ENCODE data around the gene ELOVL6.
"Not testable (repeated sequence)": the region's sequence is repeated elsewhere in the genome, so short reads cannot be mapped to it uniquely, and the experiment has no call there.

The ELOVL6 gene

GRCh38 chr4:110042545-110043517 is 155.6 kb downstream of the ELOVL6 start:
- H3K27me3 ChIP-seq (ENCODE audit: control insufficient read depth, insufficient read depth, low read length, poor library complexity, severe bottlenecking) = no peaks in the 10 kb centered on the region
- H3K36me3 ChIP-seq (ENCODE audit: control insufficient read depth, insufficient read depth, low read length) = no peaks in the 10 kb centered on the region
- no peak overlapping the region for H3K4me3 ChIP-seq (ENCODE audit: insufficient read depth, low read depth, low read length)
- H3K27ac ChIP-seq (ENCODE audit: insufficient read depth, low read depth, low read length, poor library complexity, severe bottlenecking) = no peak overlapping the region
- peaks cover 9% of the 10 kb centered on the region for H3K4me1 ChIP-seq (ENCODE audit: control insufficient read depth, insufficient read depth, low read length)
- H3K9me3 ChIP-seq (ENCODE audit: control insufficient read depth, low read length) = no peaks in the 10 kb centered on the region
- 49 to 62% methylated on average over 9 to 12 of the region's 13 CpGs for whole genome bisulfite sequencing, 2 experiments

- no peaks in the 10 kb centered on the region for H3K36me3 ChIP-seq (ENCODE audit: control insufficient read depth, insufficient read depth, low read length)
- H3K4me1 ChIP-seq (ENCODE audit: control insufficient read depth, insufficient read depth, low read length) = peaks cover 9% of the 10 kb centered on the region
- no peaks in the 10 kb centered on the region for H3K27me3 ChIP-seq (ENCODE audit: control insufficient read depth, insufficient read depth, low read length, poor library complexity, severe bottlenecking)
- H3K4me3 ChIP-seq (ENCODE audit: insufficient read depth, low read depth, low read length) = no peak overlapping the region
- WGBS, 2 experiments = 91% methylated on average over 1 of the region's 1 CpG
- H3K27ac ChIP-seq (ENCODE audit: insufficient read depth, low read depth, low read length, poor library complexity, severe bottlenecking) = no peak overlapping the region
- H3K9me3 ChIP-seq (ENCODE audit: control insufficient read depth, low read length) = no peaks in the 10 kb centered on the region
These were observed 156.7 kb downstream of the ELOVL6 start for GRCh38 chr4:110041735-110042134.

GRCh38 chr4:110039164-110039563 is 159.3 kb downstream of the ELOVL6 start:
- whole genome bisulfite sequencing, 2 experiments = 94 to 95% methylated on average over 11 of the region's 11 CpGs
- H3K9me3 ChIP-seq (ENCODE audit: control insufficient read depth, low read length); H3K27ac ChIP-seq (ENCODE audit: insufficient read depth, low read depth, low read length, poor library complexity, severe bottlenecking); H3K4me1 ChIP-seq (ENCODE audit: control insufficient read depth, insufficient read depth, low read length); H3K27me3 ChIP-seq (ENCODE audit: control insufficient read depth, insufficient read depth, low read length, poor library complexity, severe bottlenecking); H3K36me3 ChIP-seq (ENCODE audit: control insufficient read depth, insufficient read depth, low read length); H3K4me3 ChIP-seq (ENCODE audit: insufficient read depth, low read depth, low read length): not testable (repeated sequence)

DNA sequence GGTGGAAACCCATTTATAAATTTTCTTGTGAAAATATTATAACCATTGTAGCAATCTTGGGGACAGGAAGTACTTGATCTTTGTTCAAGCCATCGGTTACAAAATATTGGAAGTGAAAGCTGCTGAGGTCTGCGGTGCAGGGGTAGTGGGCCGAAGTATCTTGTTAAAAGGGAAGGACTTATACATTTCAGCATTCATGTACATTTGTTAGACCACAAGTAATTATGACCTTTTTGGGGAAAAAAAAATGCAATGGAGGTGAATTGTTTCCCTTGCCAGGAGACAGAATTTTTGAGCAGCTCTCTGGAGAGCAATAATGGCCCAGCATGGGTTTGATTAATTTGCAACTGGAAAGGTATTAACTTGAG is 164.4 kb downstream of the ELOVL6 start:
- Histone ChIP-seq H3K4me1 (ENCODE audit: control insufficient read depth, insufficient read depth, low read length) (peaks cover 3% of the 10 kb centered on the region), H3K4me3 (ENCODE audit: insufficient read depth, low read depth, low read length) (no peak overlapping the region), H3K36me3 (ENCODE audit: control insufficient read depth, insufficient read depth, low read length) (no peaks in the 10 kb centered on the region), H3K27me3 (ENCODE audit: control insufficient read depth, insufficient read depth, low read length, poor library complexity, severe bottlenecking) (no peaks in the 10 kb centered on the region), H3K27ac (ENCODE audit: insufficient read depth, low read depth, low read length, poor library complexity, severe bottlenecking) (no peak overlapping the region), H3K9me3 (ENCODE audit: control insufficient read depth, low read length) (no peaks in the 10 kb centered on the region)
- WGBS, 2 experiments = 100% methylated on average over 3 of the region's 3 CpGs

- H3K27me3 ChIP-seq (ENCODE audit: control insufficient read depth, insufficient read depth, low read length, poor library complexity, severe bottlenecking) = no peaks in the 10 kb centered on the region
- H3K4me3 ChIP-seq (ENCODE audit: insufficient read depth, low read depth, low read length) = no peak overlapping the region
- WGBS, 2 experiments = 90 to 91% methylated on average over 4 to 7 of the region's 8 CpGs
- peaks cover 3% of the 10 kb centered on the region for H3K4me1 ChIP-seq (ENCODE audit: control insufficient read depth, insufficient read depth, low read length)
- H3K9me3 ChIP-seq (ENCODE audit: control insufficient read depth, low read length) = no peaks in the 10 kb centered on the region
- H3K27ac ChIP-seq (ENCODE audit: insufficient read depth, low read depth, low read length, poor library complexity, severe bottlenecking) = no peak overlapping the region
- H3K36me3 ChIP-seq (ENCODE audit: control insufficient read depth, insufficient read depth, low read length) = no peaks in the 10 kb centered on the region
These were observed 164.9 kb downstream of the ELOVL6 start for GRCh38 chr4:110033355-110034025.

- Histone ChIP-seq H3K4me3 (ENCODE audit: insufficient read depth, low read depth, low read length) (no peak overlapping the region), H3K36me3 (ENCODE audit: control insufficient read depth, insufficient read depth, low read length) (no peaks in the 10 kb centered on the region), H3K27ac (ENCODE audit: insufficient read depth, low read depth, low read length, poor library complexity, severe bottlenecking) (no peak overlapping the region), H3K4me1 (ENCODE audit: control insufficient read depth, insufficient read depth, low read length) (peaks cover 3% of the 10 kb centered on the region), H3K27me3 (ENCODE audit: control insufficient read depth, insufficient read depth, low read length, poor library complexity, severe bottlenecking) (no peaks in the 10 kb centered on the region), H3K9me3 (ENCODE audit: control insufficient read depth, low read length) (no peaks in the 10 kb centered on the region)
- 92 to 96% methylated on average over 6 to 7 of the region's 7 CpGs for WGBS, 2 experiments
These were observed 165.8 kb downstream of the ELOVL6 start for GRCh38 chr4:110032603-110033002.

- WGBS, 2 experiments = 97% methylated on average over 3 of the region's 3 CpGs; no CpG with 5 or more reads in 1 of the 2 experiments
- Histone ChIP-seq H3K27me3 (ENCODE audit: control insufficient read depth, insufficient read depth, low read length, poor library complexity, severe bottlenecking) (no peaks in the 10 kb centered on the region), H3K36me3 (ENCODE audit: control insufficient read depth, insufficient read depth, low read length) (no peaks in the 10 kb centered on the region)
These were observed 172.7 kb downstream of the ELOVL6 start for GRCh38 chr4:110025718-110026117.

GRCh38 chr4:110025056-110025455 is 173.4 kb downstream of the ELOVL6 start:
- 94 to 100% methylated on average over 1 of the region's 1 CpG for WGBS, 2 experiments
- H3K4me1 ChIP-seq (ENCODE audit: control insufficient read depth, insufficient read depth, low read length) = peaks cover 3% of the 10 kb centered on the region

More at GRCh38 chr4:110025718-110026117, 172.7 kb downstream of the ELOVL6 start:
- H3K27ac ChIP-seq (ENCODE audit: insufficient read depth, low read depth, low read length, poor library complexity, severe bottlenecking) = no peak overlapping the region
- H3K4me1 ChIP-seq (ENCODE audit: control insufficient read depth, insufficient read depth, low read length) = peaks cover 3% of the 10 kb centered on the region
- no peaks in the 10 kb centered on the region for H3K9me3 ChIP-seq (ENCODE audit: control insufficient read depth, low read length)
- no peak overlapping the region for H3K4me3 ChIP-seq (ENCODE audit: insufficient read depth, low read depth, low read length)

DNA sequence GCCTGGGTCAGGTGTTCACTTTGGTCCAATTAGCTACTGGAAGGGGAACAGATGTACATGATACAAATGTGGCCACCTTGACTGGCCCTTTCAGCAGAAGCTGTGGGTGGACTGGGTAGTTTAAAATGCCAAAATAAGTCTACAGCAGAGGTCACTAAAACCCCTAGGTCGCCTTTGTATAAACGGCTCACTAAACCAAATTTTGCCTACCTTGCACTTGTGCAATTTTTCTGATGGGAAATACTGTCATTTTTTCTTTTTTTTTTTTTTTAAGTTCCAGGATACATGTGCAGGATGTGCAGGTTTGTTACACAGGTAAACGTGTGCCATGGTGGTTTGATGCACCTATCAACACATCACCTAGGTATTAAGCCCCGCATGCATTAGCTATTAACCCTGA is 176.0 kb downstream of the ELOVL6 start:
- Histone ChIP-seq H3K4me1 (ENCODE audit: control insufficient read depth, insufficient read depth, low read length) (no peaks in the 10 kb centered on the region), H3K9me3 (ENCODE audit: control insufficient read depth, low read length) (no peaks in the 10 kb centered on the region), H3K4me3 (ENCODE audit: insufficient read depth, low read depth, low read length) (no peak overlapping the region), H3K27me3 (ENCODE audit: control insufficient read depth, insufficient read depth, low read length, poor library complexity, severe bottlenecking) (no peaks in the 10 kb centered on the region), H3K36me3 (ENCODE audit: control insufficient read depth, insufficient read depth, low read length) (no peaks in the 10 kb centered on the region), H3K27ac (ENCODE audit: insufficient read depth, low read depth, low read length, poor library complexity, severe bottlenecking) (no peak overlapping the region)
- WGBS, 2 experiments = 88 to 91% methylated on average over 4 of the region's 4 CpGs

More at GRCh38 chr4:110025056-110025455, 173.4 kb downstream of the ELOVL6 start:
- H3K4me3 ChIP-seq (ENCODE audit: insufficient read depth, low read depth, low read length) = no peak overlapping the region
- no peak overlapping the region for H3K27ac ChIP-seq (ENCODE audit: insufficient read depth, low read depth, low read length, poor library complexity, severe bottlenecking)
- no peaks in the 10 kb centered on the region for H3K27me3 ChIP-seq (ENCODE audit: control insufficient read depth, insufficient read depth, low read length, poor library complexity, severe bottlenecking)
- no peaks in the 10 kb centered on the region for H3K36me3 ChIP-seq (ENCODE audit: control insufficient read depth, insufficient read depth, low read length)
- H3K9me3 ChIP-seq (ENCODE audit: control insufficient read depth, low read length) = no peaks in the 10 kb centered on the region

Measured in ectodermal cell (in vitro differentiated cells).